Transverse colon (tissue), 4 donors: ENCODE results near the gene ACACA. TPM values are rescaled to one million over a fixed set of nuclear protein-coding genes. Genes with fewer than 3 reads are reported as not detected.

Experiments
- DNase-seq: peaks from one replicate; pipeline ENCODE4 v3.0.0-alpha.2; 2019
- H3K27ac ChIP-seq, 4 donors: fragments of 200-600 bp; sonication (generic); 2 replicates each; pipeline ENCODE4 v1.5.1; 2016 to 2018; ENCODE audit warnings: inconsistent platforms in 4 of 4
- H3K27me3 ChIP-seq: fragments of 200-600 bp; sonication (generic); 2 replicates; pipeline ENCODE4 v1.5.1; 2017; ENCODE audit warnings: inconsistent platforms
- H3K36me3 ChIP-seq, 4 donors: fragments of 200-600 bp; sonication (generic); 2 replicates each; pipeline ENCODE4 v1.5.1; 2017 to 2019; ENCODE audit warnings: inconsistent platforms in 4 of 4
- H3K4me1 ChIP-seq, 4 donors: fragments of 200-600 bp; sonication (generic); 2 replicates each; pipeline ENCODE4 v1.5.1; 2017 to 2020; ENCODE audit warnings: inconsistent platforms in 4 of 4
- H3K4me3 ChIP-seq, 4 donors: fragments of 200-600 bp; sonication (generic); 1 replicate in 1 of 4; 2 replicates in 3 of 4; pipeline versions ENCODE4 v1.5.1 to v1.6.1; 2017 to 2019; ENCODE audit warnings: inconsistent platforms in 4 of 4
- H3K9me3 ChIP-seq, 2 donors: fragments of 200-600 bp; sonication (generic); 2 replicates each; pipeline ENCODE4 v1.5.1; 2017 to 2019; ENCODE audit warnings: inconsistent platforms in 2 of 2
- EP300 ChIP-seq: sonication (generic); formaldehyde crosslinking; IDR thresholded peaks from one replicate; pipeline ENCODE4 v1.6.1; 2017; ENCODE audit warnings: antibody characterized with exemption, low read depth
- POLR2A ChIP-seq: fragments of 450-650 bp; IDR thresholded peaks from one replicate; pipeline ENCODE4 v1.6.1; 2016; ENCODE audit warnings: antibody characterized with exemption, mild to moderate bottlenecking, moderate library complexity
- POLR2AphosphoS5 ChIP-seq, 3 donors: sonication (generic); formaldehyde crosslinking; IDR thresholded peaks; one replicate each; pipeline ENCODE4 v1.6.1; 2016; ENCODE audit warnings: antibody characterized with exemption in 3 of 3
- WGBS, 2 donors: methylation state at CpG; one replicate each; pipeline ENCODE4 v1.1.5; 2018; ENCODE audit warnings: low coverage in 1 of 2; 5-methylcytosine and 5-hydroxymethylcytosine counted together
- in situ Hi-C, 4 donors: fragments of 200-750 bp; cut with MboI; loops; one replicate each; pipeline versions ENCODE4 v1.15.0 to v1.15.1; 2017; ENCODE audit warnings: low sequenced_read_pairs in 3 of 4, low pct_ligation_motif_present in 1 of 4, low pct_unique_long_range_greater_than_20kb in 1 of 4
- intact Hi-C: fragments of 100-400 bp; cut with DNase I; formaldehyde crosslinking; loops from one replicate; pipeline ENCODE4 v1.15.1; 2023; ENCODE audit warnings: low total_unique reads
- total RNA-seq, 4 donors: library from RNA; depleted of rRNA; stranded (reverse); fragments of >200 nt; gene quantifications; one replicate each; pipeline ENCODE4 v1.1.0, GENCODE V29; 2016
- TF ChIP-seq, protein P1 (sequence below), 5 experiments: fragments of 200-600 bp in 3 of 5; fragments of 450-650 bp in 2 of 5; sonication (generic) in 3 of 5; IDR thresholded peaks; 1 replicate in 2 of 5; 2 replicates in 3 of 5; pipeline ENCODE4 v1.5.1; 2016 to 2017; ENCODE audit warnings: antibody characterized with exemption in 5 of 5, inconsistent platforms in 3 of 5, mild to moderate bottlenecking in 2 of 5, moderate library complexity in 1 of 5

Gene ACACA
- total RNA-seq, 4 donors from 2014 or later, result 21.7 to 173 (median 23.9) TPM

DNA sequence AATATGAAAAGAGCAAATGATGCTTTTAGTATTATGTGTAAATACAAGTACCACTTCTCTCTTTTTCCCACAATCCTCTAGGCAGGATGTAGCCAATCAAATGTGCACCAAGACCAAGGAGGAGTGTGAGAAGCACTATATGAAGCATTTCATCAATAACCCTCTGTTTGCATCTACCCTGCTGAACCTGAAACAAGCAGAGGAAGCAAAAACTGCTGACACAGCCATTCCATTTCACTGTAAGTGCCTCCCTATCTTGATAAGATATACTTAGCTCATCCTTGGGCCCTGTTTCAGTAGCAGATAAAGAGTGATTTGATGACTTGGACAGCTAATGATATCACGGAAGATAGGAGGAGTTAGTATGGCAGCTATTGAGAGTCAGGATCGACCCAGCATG, 33.8 kb upstream of the ACACA start:
- Histone ChIP-seq H3K36me3 (peaks cover 0 to 52% (median 22%) of the 10 kb centered on the region in 4 donors), H3K27ac (no peak overlapping the region), H3K27me3 (no peaks in the 10 kb centered on the region), H3K9me3 (no peaks in the 10 kb centered on the region), H3K4me3 (no peak overlapping the region), H3K4me1 (no peaks in the 10 kb centered on the region)
- intact Hi-C loops (no loop called here), in situ Hi-C loops (no loop called here)
- DNase-seq, result no peak
- 100% methylated on average over 1 to 2 of the region's 2 CpGs for WGBS, 2 donors
- TF ChIP-seq, protein P1, sequence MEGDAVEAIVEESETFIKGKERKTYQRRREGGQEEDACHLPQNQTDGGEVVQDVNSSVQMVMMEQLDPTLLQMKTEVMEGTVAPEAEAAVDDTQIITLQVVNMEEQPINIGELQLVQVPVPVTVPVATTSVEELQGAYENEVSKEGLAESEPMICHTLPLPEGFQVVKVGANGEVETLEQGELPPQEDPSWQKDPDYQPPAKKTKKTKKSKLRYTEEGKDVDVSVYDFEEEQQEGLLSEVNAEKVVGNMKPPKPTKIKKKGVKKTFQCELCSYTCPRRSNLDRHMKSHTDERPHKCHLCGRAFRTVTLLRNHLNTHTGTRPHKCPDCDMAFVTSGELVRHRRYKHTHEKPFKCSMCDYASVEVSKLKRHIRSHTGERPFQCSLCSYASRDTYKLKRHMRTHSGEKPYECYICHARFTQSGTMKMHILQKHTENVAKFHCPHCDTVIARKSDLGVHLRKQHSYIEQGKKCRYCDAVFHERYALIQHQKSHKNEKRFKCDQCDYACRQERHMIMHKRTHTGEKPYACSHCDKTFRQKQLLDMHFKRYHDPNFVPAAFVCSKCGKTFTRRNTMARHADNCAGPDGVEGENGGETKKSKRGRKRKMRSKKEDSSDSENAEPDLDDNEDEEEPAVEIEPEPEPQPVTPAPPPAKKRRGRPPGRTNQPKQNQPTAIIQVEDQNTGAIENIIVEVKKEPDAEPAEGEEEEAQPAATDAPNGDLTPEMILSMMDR (IDR thresholded peaks at IDR 0.05), result no peak
- TF ChIP-seq EP300, result no peak
- TF ChIP-seq POLR2A, result no peak
- TF ChIP-seq POLR2AphosphoS5 (IDR thresholded peaks at IDR 0.05), result no peak

GRCh38 chr17:37438141-37438540, 31.5 kb upstream of the ACACA start:
- in situ Hi-C loops (no loop called here), intact Hi-C loops (no loop called here)
- WGBS, 2 donors, result 87 to 93% methylated on average over 4 of the region's 4 CpGs
- Histone ChIP-seq H3K4me1 (no peaks in the 10 kb centered on the region), H3K9me3 (no peaks in the 10 kb centered on the region), H3K27me3 (no peaks in the 10 kb centered on the region), H3K27ac (no peak overlapping the region), H3K36me3 (peaks cover 0 to 42% (median 17%) of the 10 kb centered on the region in 4 donors), H3K4me3 (no peak overlapping the region)
- no peak for DNase-seq
- TF ChIP-seq POLR2AphosphoS5 (IDR thresholded peaks at IDR 0.05) (no peak), POLR2A (no peak), EP300 (no peak)
- TF ChIP-seq, protein P1 (IDR thresholded peaks at IDR 0.05), result no peak

GRCh38 chr17:37432671-37433070, 26.0 kb upstream of the ACACA start:
- intact Hi-C loops (no loop called here), in situ Hi-C loops (no loop called here)
- DNase-seq, result no peak
- H3K4me1 ChIP-seq, result no peaks in the 10 kb centered on the region
- H3K36me3 ChIP-seq, result peaks cover 0 to 10% (median 4%) of the 10 kb centered on the region in 4 donors
- no peaks in the 10 kb centered on the region for H3K27me3 ChIP-seq
- no peak overlapping the region for H3K4me3 ChIP-seq
- H3K27ac ChIP-seq, result no peak overlapping the region
- H3K9me3 ChIP-seq, result no peaks in the 10 kb centered on the region
- WGBS, 2 donors, result 86 to 89% methylated on average over 2 of the region's 2 CpGs
- TF ChIP-seq POLR2AphosphoS5 (IDR thresholded peaks at IDR 0.05) (no peak), POLR2A (no peak), EP300 (no peak)
- TF ChIP-seq, protein P1 (IDR thresholded peaks at IDR 0.05), result no peak

DNA sequence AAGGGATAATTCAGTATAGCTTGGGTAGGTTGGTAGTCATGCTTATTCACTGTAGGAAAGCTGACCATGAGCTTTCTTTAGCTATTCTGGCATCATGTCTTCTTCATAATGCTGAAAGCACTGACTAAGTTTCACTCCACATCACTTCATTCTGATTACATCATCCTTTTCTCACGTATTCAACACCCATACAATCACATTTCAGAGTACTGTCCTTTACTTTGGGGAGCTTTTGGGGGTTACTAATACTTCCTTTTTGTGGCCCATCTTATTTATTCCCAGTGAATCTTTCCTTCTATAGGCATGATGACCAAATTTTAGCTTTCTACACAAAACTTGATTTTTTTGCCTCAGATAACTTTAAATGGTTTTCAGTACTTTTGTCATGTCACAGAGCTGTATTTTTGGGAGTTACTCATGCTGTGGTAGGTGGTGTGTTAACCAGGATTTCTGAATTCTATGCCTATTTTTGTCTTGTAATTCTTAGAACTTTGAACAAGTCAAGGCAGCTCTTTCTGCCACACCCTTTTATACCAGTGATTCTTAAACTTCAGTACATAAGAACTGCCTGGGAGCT, 23.5 kb upstream of the ACACA start:
- intact Hi-C loops (no loop called here), in situ Hi-C loops (no loop called here)
- Histone ChIP-seq H3K27me3 (no peaks in the 10 kb centered on the region), H3K36me3 (peaks cover 0 to 32% (median 7%) of the 10 kb centered on the region in 4 donors), H3K4me3 (no peak overlapping the region), H3K9me3 (no peaks in the 10 kb centered on the region), H3K27ac (no peak overlapping the region), H3K4me1 (no peaks in the 10 kb centered on the region)
- TF ChIP-seq POLR2AphosphoS5 (IDR thresholded peaks at IDR 0.05), result no peak
- TF ChIP-seq POLR2A, result no peak
- TF ChIP-seq, protein P1 (IDR thresholded peaks at IDR 0.05), result no peak
- TF ChIP-seq EP300, result no peak
- 44 to 55% methylated on average over 1 of the region's 1 CpG for WGBS, 2 donors
- DNase-seq, result no peak
